OCI-LY3 (cell line): ENCODE data around the gene SLCO4A1.

Source experiments
- H2AFZ ChIP-seq: fragments of 200-600, 300-600 bp; shearing (Covaris generic); 2 replicates; pipeline ENCODE4 v1.6.0; 2014; ENCODE audit warnings: antibody characterized with exemption, low read depth, low read length
- H3K27ac ChIP-seq: fragments of 200-600, 300-600 bp; sonication (generic); 2 replicates; pipeline ENCODE4 v1.5.1; 2014; ENCODE audit warnings: mild to moderate bottlenecking, low read length, moderate library complexity, mixed read lengths
- H3K27me3 ChIP-seq: fragments of 200-600, 300-600 bp; sonication (generic); 2 replicates; pipeline ENCODE4 v1.6.1; 2014; ENCODE audit warnings: low read depth, low read length, mixed read lengths
- H3K36me3 ChIP-seq: fragments of 200-600, 300-600 bp; sonication (generic); replicated peaks from 2 replicates; pipeline ENCODE3; 2014; ENCODE audit warnings: low read depth, low read length, mixed read lengths
- H3K4me1 ChIP-seq: fragments of 300-600, 200-600 bp; sonication (generic); 2 replicates; pipeline ENCODE4 v1.6.1; 2014; ENCODE audit warnings: low read length, mixed read lengths
- H3K4me2 ChIP-seq: fragments of 200-600, 300-600 bp; sonication (generic); 2 replicates; pipeline ENCODE4 v1.6.1; 2014; ENCODE audit warnings: low read length, mixed read lengths
- H3K4me3 ChIP-seq: fragments of 300-600, 200-600 bp; sonication (generic); 2 replicates; pipeline ENCODE4 v1.5.1; 2014; ENCODE audit warnings: antibody characterized with exemption, mild to moderate bottlenecking, low read length, moderate library complexity
- H3K79me2 ChIP-seq: fragments of 300-600, 200-600 bp; shearing (Covaris generic); 2 replicates; pipeline ENCODE4 v1.6.1; 2014; ENCODE audit warnings: mild to moderate bottlenecking, low read length, mixed read lengths
- H3K9ac ChIP-seq: fragments of 300-600, 200-600 bp; shearing (Covaris generic); 2 replicates; pipeline ENCODE4 v1.6.0; 2014; ENCODE audit warnings: mild to moderate bottlenecking, low read length, moderate library complexity
- H3K9me3 ChIP-seq: fragments of 200-600, 300-600 bp; shearing (Covaris generic); 2 replicates; pipeline ENCODE4 v1.6.1; 2014; ENCODE audit warnings: low read length, mixed read lengths; ENCODE audit not compliant: insufficient read depth
- H4K20me1 ChIP-seq: fragments of 200-600, 300-600 bp; sonication (generic); 2 replicates; pipeline ENCODE4 v1.6.1; 2016; ENCODE audit warnings: low read length, mixed read lengths; ENCODE audit not compliant: insufficient read depth
- CTCF ChIP-seq: fragments of 200-600, 300-600 bp; sonication (generic); IDR thresholded peaks from 2 replicates; pipeline ENCODE4 v1.5.1; 2014; ENCODE audit warnings: antibody characterized with exemption, low read length, low read depth
- EZH2phosphoT487 ChIP-seq: fragments of 200-600 bp; shearing (Covaris generic); IDR thresholded peaks from 2 replicates; pipeline ENCODE4 v1.6.1; 2018; ENCODE audit warnings: antibody characterized with exemption, mixed run types, low read depth

Gene SLCO4A1

GRCh38 chr20:62607366-62608217 lies 34.7 kb upstream of the SLCO4A1 start:
- no peak overlapping the region for H3K9ac ChIP-seq
- TF ChIP-seq CTCF: no peak
- no peak for TF ChIP-seq EZH2phosphoT487
- peaks cover 64% of the 10 kb centered on the region for H3K27me3 ChIP-seq
- H3K9me3 ChIP-seq: no peaks in the 10 kb centered on the region
- H3K79me2 ChIP-seq: no peaks in the 10 kb centered on the region
- H3K4me3 ChIP-seq: no peak overlapping the region
- no peaks in the 10 kb centered on the region for H3K36me3 ChIP-seq
- H3K4me1 ChIP-seq: no peaks in the 10 kb centered on the region; the same call in 1 of the 2 replicates
- H2AFZ ChIP-seq: no peak overlapping the region
- no peaks in the 10 kb centered on the region for H4K20me1 ChIP-seq
- H3K27ac ChIP-seq: no peak overlapping the region
- H3K4me2 ChIP-seq: no peak overlapping the region

GRCh38 chr20:62608218-62608565 lies 34.1 kb upstream of the SLCO4A1 start:
- Histone ChIP-seq H4K20me1 (no peaks in the 10 kb centered on the region), H3K9me3 (no peaks in the 10 kb centered on the region), H3K79me2 (no peaks in the 10 kb centered on the region), H2AFZ (no peak overlapping the region), H3K4me3 (no peak overlapping the region), H3K36me3 (no peaks in the 10 kb centered on the region), H3K27ac (no peak overlapping the region), H3K27me3 (peaks cover 58% of the 10 kb centered on the region), H3K4me2 (no peak overlapping the region), H3K4me1 (no peaks in the 10 kb centered on the region), H3K9ac (no peak overlapping the region)
- no peak for TF ChIP-seq CTCF
- no peak for TF ChIP-seq EZH2phosphoT487

GRCh38 chr20:62609279-62609720 lies 33.0 kb upstream of the SLCO4A1 start:
- no peaks in the 10 kb centered on the region for H3K9me3 ChIP-seq
- H3K4me1 ChIP-seq: no peaks in the 10 kb centered on the region
- H3K4me3 ChIP-seq: no peak overlapping the region
- no peak for TF ChIP-seq EZH2phosphoT487
- TF ChIP-seq CTCF: no peak
- H4K20me1 ChIP-seq: no peaks in the 10 kb centered on the region
- H3K36me3 ChIP-seq: no peaks in the 10 kb centered on the region
- H3K27me3 ChIP-seq: peaks cover 48% of the 10 kb centered on the region
- no peak overlapping the region for H2AFZ ChIP-seq
- no peak overlapping the region for H3K27ac ChIP-seq
- H3K79me2 ChIP-seq: no peaks in the 10 kb centered on the region
- no peak overlapping the region for H3K4me2 ChIP-seq
- H3K9ac ChIP-seq: no peak overlapping the region

- Histone ChIP-seq H2AFZ (no peak overlapping the region), H3K4me3 (no peak overlapping the region), H3K27ac (no peak overlapping the region), H3K79me2 (no peaks in the 10 kb centered on the region), H3K9me3 (no peaks in the 10 kb centered on the region), H3K9ac (no peak overlapping the region), H3K4me2 (no peak overlapping the region), H4K20me1 (no peaks in the 10 kb centered on the region), H3K4me1 (no peaks in the 10 kb centered on the region), H3K27me3 (peaks cover 41% of the 10 kb centered on the region), H3K36me3 (no peaks in the 10 kb centered on the region)
- TF ChIP-seq CTCF (no peak), EZH2phosphoT487 (no peak)
Measured at GRCh38 chr20:62609811-62610757, 32.2 kb upstream of the SLCO4A1 start.
